WTC11 (cell line): Measurements from ENCODE around the gene SEMA4D. TPM values are rescaled to one million over a fixed set of nuclear protein-coding genes. Genes with fewer than 3 reads are reported as not detected.

ENCODE experiments used
- ATAC-seq: fragments of 200-7000 bp; cut with Tn5 transposase; 2 replicates; pipeline ENCODE4 v1.10.0; 2021; ENCODE audit warnings: mild to moderate bottlenecking, moderate library complexity
- CTCF ChIA-PET: fragments of 300-600 bp; sonication (Branson Sonifier 250); formaldehyde crosslinking; loops from one replicate; lab custom pipeline; 2021; ENCODE audit warnings: antibody characterized with exemption; lab: Charles Lee
- POLR2A ChIA-PET: fragments of 350-600 bp; sonication (Branson Sonifier 250); formaldehyde crosslinking; loops from one replicate; lab custom pipeline; 2021; ENCODE audit warnings: antibody characterized with exemption; lab: Charles Lee
- DNase-seq: peaks from one replicate; pipeline ENCODE4 v3.0.0; 2021; ENCODE audit warnings: low spot score
- H3K27ac Mint-ChIP-seq: 2 replicates; pipeline ENCODE4 v1.8.0; 2021; ENCODE audit warnings: mixed read lengths
- H3K27me3 Mint-ChIP-seq: 2 replicates; pipeline ENCODE4 v1.8.0; 2021; ENCODE audit warnings: low read depth, mild to moderate bottlenecking, moderate library complexity, mixed read lengths
- H3K36me3 Mint-ChIP-seq: 2 replicates; pipeline ENCODE4 v1.8.0; 2021; ENCODE audit warnings: mixed read lengths
- H3K4me1 Mint-ChIP-seq: 2 replicates; pipeline ENCODE4 v1.8.0; 2022; ENCODE audit warnings: mixed read lengths
- H3K4me3 Mint-ChIP-seq: 2 replicates; pipeline ENCODE4 v1.8.0; 2021; ENCODE audit warnings: mild to moderate bottlenecking, moderate library complexity, mixed read lengths
- H3K9me3 Mint-ChIP-seq: 2 replicates; pipeline ENCODE4 v1.8.0; 2021; ENCODE audit warnings: mixed read lengths
- CREB1 ChIP-seq: sonication (generic); formaldehyde crosslinking; IDR thresholded peaks from 2 replicates; pipeline ENCODE4 v1.8.0; 2023; ENCODE audit warnings: mild to moderate bottlenecking, missing genetic modification reagents
- CREM ChIP-seq: sonication (generic); formaldehyde crosslinking; IDR thresholded peaks from 2 replicates; pipeline ENCODE4 v1.8.1; 2022; ENCODE audit warnings: mild to moderate bottlenecking, missing genetic modification reagents, moderate library complexity
- GABPB1 ChIP-seq: sonication (generic); formaldehyde crosslinking; IDR thresholded peaks from 2 replicates; pipeline ENCODE4 v1.8.1; 2023; ENCODE audit warnings: mild to moderate bottlenecking, missing genetic modification reagents
- HMGA2 ChIP-seq: fragments of 250-450 bp; sonication (Bioruptor Pico); IDR thresholded peaks from 2 replicates; pipeline ENCODE4 v1.4.0; 2021; ENCODE audit warnings: mild to moderate bottlenecking, moderate library complexity
- IRF2 ChIP-seq: sonication (generic); formaldehyde crosslinking; IDR thresholded peaks from 2 replicates; pipeline ENCODE4 v1.8.0; 2022; ENCODE audit warnings: low read depth, missing genetic modification reagents, borderline replicate concordance
- JAZF1 ChIP-seq: fragments of 250-450 bp; sonication (Bioruptor Pico); IDR thresholded peaks from 2 replicates; pipeline ENCODE4 v1.9.0; 2021; ENCODE audit warnings: moderate library complexity, mild to moderate bottlenecking, inconsistent platforms
- MAX ChIP-seq: sonication (generic); formaldehyde crosslinking; IDR thresholded peaks from 2 replicates; pipeline ENCODE4 v1.8.0; 2022; ENCODE audit warnings: mild to moderate bottlenecking, missing genetic modification reagents
- NR1H2 ChIP-seq: sonication (generic); formaldehyde crosslinking; IDR thresholded peaks from 2 replicates; pipeline ENCODE4 v1.9.0; 2021; ENCODE audit warnings: mild to moderate bottlenecking, moderate library complexity, missing genetic modification reagents
- NR2C2 ChIP-seq: sonication (generic); formaldehyde crosslinking; IDR thresholded peaks from 2 replicates; pipeline ENCODE4 v1.8.0; 2022; ENCODE audit warnings: mild to moderate bottlenecking, missing genetic modification reagents
- NR3C1 ChIP-seq: sonication (generic); formaldehyde crosslinking; conservative IDR thresholded peaks from 2 replicates; pipeline ENCODE4 v1.8.1; 2023; ENCODE audit warnings: low read depth, mild to moderate bottlenecking, missing genetic modification reagents
- RORB ChIP-seq: fragments of 250-450 bp; sonication (Bioruptor Pico); IDR thresholded peaks from 2 replicates; pipeline ENCODE4 v1.9.0; 2021; ENCODE audit warnings: mild to moderate bottlenecking
- SMAD4 ChIP-seq: sonication (generic); formaldehyde crosslinking; IDR thresholded peaks from 2 replicates; pipeline ENCODE4 v1.8.0; 2022; ENCODE audit warnings: mild to moderate bottlenecking, missing genetic modification reagents
- SOX15 ChIP-seq: fragments of 250-450 bp; sonication (Bioruptor Pico); IDR thresholded peaks from 2 replicates; pipeline ENCODE4 v1.9.0; 2021; ENCODE audit warnings: mild to moderate bottlenecking
- TP53 ChIP-seq: sonication (generic); formaldehyde crosslinking; IDR thresholded peaks from 2 replicates; pipeline ENCODE4 v1.8.1; 2023; ENCODE audit warnings: mild to moderate bottlenecking, missing genetic modification reagents
- USF2 ChIP-seq: sonication (generic); formaldehyde crosslinking; IDR thresholded peaks from 2 replicates; pipeline ENCODE4 v1.8.1; 2023; ENCODE audit warnings: mild to moderate bottlenecking, missing genetic modification reagents, moderate library complexity
- ZNF138 ChIP-seq: sonication (generic); formaldehyde crosslinking; conservative IDR thresholded peaks from 2 replicates; pipeline ENCODE4 v1.8.1; 2022; ENCODE audit warnings: mild to moderate bottlenecking, moderate library complexity, missing genetic modification reagents
- ZNF263 ChIP-seq: sonication (generic); formaldehyde crosslinking; IDR thresholded peaks from 2 replicates; pipeline ENCODE4 v1.8.1; 2022; ENCODE audit warnings: low read depth, mild to moderate bottlenecking, moderate library complexity, missing genetic modification reagents
- ZNF317 ChIP-seq: sonication (generic); formaldehyde crosslinking; IDR thresholded peaks from 2 replicates; pipeline ENCODE4 v1.8.1; 2023; ENCODE audit warnings: low read depth, mild to moderate bottlenecking, moderate library complexity, missing genetic modification reagents, borderline replicate concordance
- ZSCAN18 ChIP-seq: fragments of 250-450 bp; sonication (Bioruptor Pico); IDR thresholded peaks from 2 replicates; pipeline ENCODE4 v2.1.2; 2022; ENCODE audit warnings: mild to moderate bottlenecking, moderate library complexity
- total RNA-seq: library from RNA; stranded (reverse); gene quantifications from 3 replicates; pipeline ENCODE4 v1.2.3, GENCODE V29; 2021
- TF ChIP-seq, protein P1 (sequence below): sonication (generic); formaldehyde crosslinking; IDR thresholded peaks from 2 replicates; pipeline ENCODE4 v1.8.1; 2023; ENCODE audit warnings: mild to moderate bottlenecking, missing genetic modification reagents, moderate library complexity
- TF ChIP-seq, protein P2 (sequence below): sonication (generic); formaldehyde crosslinking; IDR thresholded peaks from 2 replicates; pipeline ENCODE4 v1.8.0; 2023; ENCODE audit warnings: missing genetic modification reagents
- TF ChIP-seq, protein P3 (sequence below): sonication (generic); formaldehyde crosslinking; conservative IDR thresholded peaks from 2 replicates; pipeline ENCODE4 v1.8.1; 2022; ENCODE audit warnings: mild to moderate bottlenecking, missing genetic modification reagents

SEMA4D gene
- total RNA-seq, 1 experiment from 2014 or later = 67.8 TPM

DNA sequence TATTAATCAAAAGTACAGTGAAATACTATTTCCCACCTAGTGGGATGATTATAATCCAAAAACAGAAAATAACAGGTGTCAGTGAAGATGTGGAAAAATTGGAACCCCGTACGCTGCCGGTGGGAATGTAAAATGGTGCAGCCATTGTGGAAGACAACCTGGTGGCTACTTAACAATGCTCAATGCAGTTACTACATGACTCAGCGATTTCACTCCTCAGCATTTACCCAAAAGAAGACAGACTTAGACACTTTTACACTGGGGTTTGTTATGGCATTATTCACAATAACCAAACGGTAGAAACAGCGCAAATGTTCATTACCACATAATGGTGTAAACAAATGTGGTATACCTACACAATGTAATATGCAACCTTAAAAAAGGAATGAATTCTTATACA is 155.7 kb downstream of the SEMA4D start:
- TF ChIP-seq ZNF263 (CRISPR knock-in tag) (no peak), SMAD4 (CRISPR knock-in tag) (no peak), IRF2 (CRISPR knock-in tag) (no peak), NR2C2 (CRISPR knock-in tag) (no peak), ZNF138 (CRISPR knock-in tag) (no peak), CREM (CRISPR knock-in tag) (no peak), HMGA2 (CRISPR knock-in tag) (no peak), TP53 (CRISPR knock-in tag) (no peak), ZNF317 (no peak), MAX (CRISPR knock-in tag) (no peak), USF2 (no peak), SOX15 (CRISPR knock-in tag) (no peak), JAZF1 (CRISPR knock-in tag) (no peak), NR1H2 (CRISPR knock-in tag) (no peak), RORB (CRISPR knock-in tag) (no peak), GABPB1 (CRISPR knock-in tag) (no peak)
- TF ChIP-seq, protein P1, sequence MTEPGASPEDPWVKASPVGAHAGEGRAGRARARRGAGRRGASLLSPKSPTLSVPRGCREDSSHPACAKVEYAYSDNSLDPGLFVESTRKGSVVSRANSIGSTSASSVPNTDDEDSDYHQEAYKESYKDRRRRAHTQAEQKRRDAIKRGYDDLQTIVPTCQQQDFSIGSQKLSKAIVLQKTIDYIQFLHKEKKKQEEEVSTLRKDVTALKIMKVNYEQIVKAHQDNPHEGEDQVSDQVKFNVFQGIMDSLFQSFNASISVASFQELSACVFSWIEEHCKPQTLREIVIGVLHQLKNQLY (CRISPR knock-in tag) = no peak
- TF ChIP-seq, protein P2, sequence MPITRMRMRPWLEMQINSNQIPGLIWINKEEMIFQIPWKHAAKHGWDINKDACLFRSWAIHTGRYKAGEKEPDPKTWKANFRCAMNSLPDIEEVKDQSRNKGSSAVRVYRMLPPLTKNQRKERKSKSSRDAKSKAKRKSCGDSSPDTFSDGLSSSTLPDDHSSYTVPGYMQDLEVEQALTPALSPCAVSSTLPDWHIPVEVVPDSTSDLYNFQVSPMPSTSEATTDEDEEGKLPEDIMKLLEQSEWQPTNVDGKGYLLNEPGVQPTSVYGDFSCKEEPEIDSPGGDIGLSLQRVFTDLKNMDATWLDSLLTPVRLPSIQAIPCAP (CRISPR knock-in tag) = no peak
- Mint-ChIP-seq H3K27ac (no peak overlapping the region), H3K27me3 (no peaks in the 10 kb centered on the region), H3K4me1 (no peaks in the 10 kb centered on the region), H3K36me3 (peaks cover 87% of the 10 kb centered on the region), H3K9me3 (no peaks in the 10 kb centered on the region), H3K4me3 (no peak overlapping the region)
- POLR2A ChIA-PET = no interaction called here
- ATAC-seq (no peak), DNase-seq (no peak)
- CTCF ChIA-PET = interaction anchor here (1.6 kb wide), 1 partner anchor 207 kb away, joined by 3 read pairs; no protein-coding TSS in a partner anchor

GRCh38 chr9:89340332-89340731 is 157.6 kb downstream of the SEMA4D start:
- no peaks in the 10 kb centered on the region for H3K9me3 Mint-ChIP-seq
- peaks cover 81% of the 10 kb centered on the region for H3K36me3 Mint-ChIP-seq

More at GRCh38 chr9:89340332-89340731, 157.6 kb downstream of the SEMA4D start:
- ATAC-seq (no peak), DNase-seq (no peak)
- POLR2A ChIA-PET = no interaction called here
- CTCF ChIA-PET = no interaction called here
- no peaks in the 10 kb centered on the region for H3K4me1 Mint-ChIP-seq
- H3K4me3 Mint-ChIP-seq = no peak overlapping the region
- TF ChIP-seq, protein P3, sequence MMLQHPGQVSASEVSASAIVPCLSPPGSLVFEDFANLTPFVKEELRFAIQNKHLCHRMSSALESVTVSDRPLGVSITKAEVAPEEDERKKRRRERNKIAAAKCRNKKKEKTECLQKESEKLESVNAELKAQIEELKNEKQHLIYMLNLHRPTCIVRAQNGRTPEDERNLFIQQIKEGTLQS (CRISPR knock-in tag) = no peak
- no peak for TF ChIP-seq ZSCAN18 (CRISPR knock-in tag)
- TF ChIP-seq NR3C1 (CRISPR knock-in tag) = no peak
- no peak for TF ChIP-seq SOX15 (CRISPR knock-in tag)
- TF ChIP-seq TP53 (CRISPR knock-in tag) = no peak
- no peak for TF ChIP-seq CREB1 (CRISPR knock-in tag)
- no peak for TF ChIP-seq JAZF1 (CRISPR knock-in tag)
- TF ChIP-seq, all 79 proteins: peak for 0
- Mint-ChIP-seq H3K27ac (no peak overlapping the region), H3K27me3 (no peaks in the 10 kb centered on the region)
